Panc1 (cell line): ENCODE measurements around the gene NUTM1. TPM values are rescaled to one million over a fixed set of nuclear protein-coding genes. Genes with fewer than 3 reads are reported as not detected.
"Not testable (repeated sequence)": the region's sequence is repeated elsewhere in the genome, so short reads cannot be mapped to it uniquely, and the experiment has no call there.

Experiments
- ATAC-seq: fragments of 200-7000 bp; cut with Tn5 transposase; 2 replicates; pipeline ENCODE4 v1.9.1; 2020; ENCODE audit warnings: mild to moderate bottlenecking, moderate library complexity
- BruUV-seq: library from RNA; stranded (reverse); fragments of 400-500 nt; replicated peaks from 2 replicates; lab custom pipeline; 2021; lab: Mats Ljungman, UMichigan
- CTCF ChIA-PET: fragments of 300-600 bp; sonication (Branson Sonifier 250); formaldehyde crosslinking; loops from one replicate; lab custom pipeline; 2022; ENCODE audit warnings: antibody characterized with exemption; lab: Charles Lee
- POLR2A ChIA-PET: fragments of 300-600 bp; sonication (Branson Sonifier 250); formaldehyde crosslinking; loops from one replicate; lab custom pipeline; 2022; ENCODE audit warnings: antibody characterized with exemption; lab: Charles Lee
- DNase-seq: peaks from one replicate; pipeline ENCODE4 v3.0.0-alpha.2; 2010; ENCODE audit warnings: low read depth, low spot score
- H3K27ac ChIP-seq: 2 replicates; pipeline ENCODE4 v1.5.1; 2011; ENCODE audit warnings: mild to moderate bottlenecking, low read length, inconsistent platforms
- H3K27me3 ChIP-seq: fragments of 200-500 bp; sonication (Bioruptor generic); 2 replicates; pipeline ENCODE4 v1.6.0; 2014; ENCODE audit warnings: low read length, inconsistent platforms; ENCODE audit not compliant: control insufficient read depth, insufficient read depth
- H3K36me3 ChIP-seq: fragments of 200-500 bp; sonication (Bioruptor generic); 2 replicates; pipeline ENCODE4 v1.5.1; 2014; ENCODE audit warnings: inconsistent platforms, mild to moderate bottlenecking, low read length, moderate library complexity; ENCODE audit not compliant: control insufficient read depth, insufficient read depth
- H3K4me1 ChIP-seq: 2 replicates; pipeline ENCODE4 v1.5.1; 2011; ENCODE audit warnings: inconsistent platforms, mild to moderate bottlenecking, low read length, moderate library complexity; ENCODE audit not compliant: control insufficient read depth, insufficient read depth
- H3K4me3 ChIP-seq, 2 experiments: 2 replicates each; pipeline ENCODE4 v1.5.1; 2011 to 2012; ENCODE audit warnings: low read depth in 2 of 2, low read length in 2 of 2, mild to moderate bottlenecking in 2 of 2, inconsistent platforms in 1 of 2, moderate library complexity in 1 of 2
- H3K9me3 ChIP-seq: fragments of 200-500 bp; sonication (Bioruptor generic); 2 replicates; pipeline ENCODE4 v1.5.1; 2014; ENCODE audit warnings: low read depth, mild to moderate bottlenecking, inconsistent platforms, low read length, moderate library complexity; ENCODE audit not compliant: control insufficient read depth, insufficient read depth
- POLR2AphosphoS5 ChIP-seq: IDR thresholded peaks from 2 replicates; pipeline ENCODE4 v1.6.1; 2012; ENCODE audit warnings: mild to moderate bottlenecking, low read depth, low read length, moderate library complexity
- SIN3A ChIP-seq: IDR thresholded peaks from 2 replicates; pipeline ENCODE4 v1.6.1; 2012; ENCODE audit warnings: low read depth, mild to moderate bottlenecking, low read length, moderate library complexity, borderline replicate concordance; ENCODE audit not compliant: insufficient read depth
- TCF7L2 ChIP-seq: IDR thresholded peaks from 2 replicates; pipeline ENCODE4 v1.6.1; 2011; ENCODE audit warnings: mild to moderate bottlenecking, low read depth, low read length, inconsistent platforms
- in situ Hi-C: cut with HindIII; loops from 2 replicates; pipeline ENCODE4 v1.10.0; 2016; ENCODE audit warnings: low sequenced_read_pairs, low pct_unique_long_range_greater_than_20kb
- intact Hi-C: fragments of 100-400 bp; cut with micrococcal nuclease; formaldehyde crosslinking; loops from one replicate; pipeline ENCODE4 v1.10.0; 2022; ENCODE audit not compliant: unreplicated experiment
- total RNA-seq: library from RNA; stranded (reverse); gene quantifications from one replicate; pipeline ENCODE4 v1.2.1, GENCODE V29; 2021; ENCODE audit not compliant: unreplicated experiment
- TF ChIP-seq, protein P1 (sequence below): fragments of 450-650 bp; IDR thresholded peaks from 2 replicates; pipeline ENCODE4 v1.5.1; 2017; ENCODE audit warnings: mild to moderate bottlenecking
- TF ChIP-seq, protein P2 (sequence below), 2 experiments: IDR thresholded peaks; 2 replicates each; pipeline ENCODE4 v1.6.1; 2011 to 2012; ENCODE audit warnings: low read depth in 2 of 2, control low read depth in 1 of 2, low read length in 1 of 2, mild to moderate bottlenecking in 1 of 2, moderate library complexity in 1 of 2; ENCODE audit not compliant: insufficient read depth in 1 of 2

Gene NUTM1
- total RNA-seq, 1 experiment from 2014 or later, result 0.05 TPM

- intact Hi-C loops (no loop called here), in situ Hi-C loops (no loop called here)
- no peak overlapping the region for H3K27ac ChIP-seq
- H3K4me3 ChIP-seq, result no peak overlapping the region
- ChIA-PET POLR2A (no interaction called here), CTCF (no interaction called here)
- H3K4me1 ChIP-seq, result no peaks in the 10 kb centered on the region
- no peak for ATAC-seq
- BruUV-seq, result no TSS peak
- H3K9me3 ChIP-seq, result no peaks in the 10 kb centered on the region
- H3K36me3 ChIP-seq, result no peaks in the 10 kb centered on the region
- no peaks in the 10 kb centered on the region for H3K27me3 ChIP-seq
- no peak for DNase-seq
- TF ChIP-seq, protein P1, sequence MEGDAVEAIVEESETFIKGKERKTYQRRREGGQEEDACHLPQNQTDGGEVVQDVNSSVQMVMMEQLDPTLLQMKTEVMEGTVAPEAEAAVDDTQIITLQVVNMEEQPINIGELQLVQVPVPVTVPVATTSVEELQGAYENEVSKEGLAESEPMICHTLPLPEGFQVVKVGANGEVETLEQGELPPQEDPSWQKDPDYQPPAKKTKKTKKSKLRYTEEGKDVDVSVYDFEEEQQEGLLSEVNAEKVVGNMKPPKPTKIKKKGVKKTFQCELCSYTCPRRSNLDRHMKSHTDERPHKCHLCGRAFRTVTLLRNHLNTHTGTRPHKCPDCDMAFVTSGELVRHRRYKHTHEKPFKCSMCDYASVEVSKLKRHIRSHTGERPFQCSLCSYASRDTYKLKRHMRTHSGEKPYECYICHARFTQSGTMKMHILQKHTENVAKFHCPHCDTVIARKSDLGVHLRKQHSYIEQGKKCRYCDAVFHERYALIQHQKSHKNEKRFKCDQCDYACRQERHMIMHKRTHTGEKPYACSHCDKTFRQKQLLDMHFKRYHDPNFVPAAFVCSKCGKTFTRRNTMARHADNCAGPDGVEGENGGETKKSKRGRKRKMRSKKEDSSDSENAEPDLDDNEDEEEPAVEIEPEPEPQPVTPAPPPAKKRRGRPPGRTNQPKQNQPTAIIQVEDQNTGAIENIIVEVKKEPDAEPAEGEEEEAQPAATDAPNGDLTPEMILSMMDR, result no peak
- TF ChIP-seq SIN3A, result no peak
- no peak for TF ChIP-seq TCF7L2
- TF ChIP-seq POLR2AphosphoS5, result no peak
- TF ChIP-seq, protein P2, sequence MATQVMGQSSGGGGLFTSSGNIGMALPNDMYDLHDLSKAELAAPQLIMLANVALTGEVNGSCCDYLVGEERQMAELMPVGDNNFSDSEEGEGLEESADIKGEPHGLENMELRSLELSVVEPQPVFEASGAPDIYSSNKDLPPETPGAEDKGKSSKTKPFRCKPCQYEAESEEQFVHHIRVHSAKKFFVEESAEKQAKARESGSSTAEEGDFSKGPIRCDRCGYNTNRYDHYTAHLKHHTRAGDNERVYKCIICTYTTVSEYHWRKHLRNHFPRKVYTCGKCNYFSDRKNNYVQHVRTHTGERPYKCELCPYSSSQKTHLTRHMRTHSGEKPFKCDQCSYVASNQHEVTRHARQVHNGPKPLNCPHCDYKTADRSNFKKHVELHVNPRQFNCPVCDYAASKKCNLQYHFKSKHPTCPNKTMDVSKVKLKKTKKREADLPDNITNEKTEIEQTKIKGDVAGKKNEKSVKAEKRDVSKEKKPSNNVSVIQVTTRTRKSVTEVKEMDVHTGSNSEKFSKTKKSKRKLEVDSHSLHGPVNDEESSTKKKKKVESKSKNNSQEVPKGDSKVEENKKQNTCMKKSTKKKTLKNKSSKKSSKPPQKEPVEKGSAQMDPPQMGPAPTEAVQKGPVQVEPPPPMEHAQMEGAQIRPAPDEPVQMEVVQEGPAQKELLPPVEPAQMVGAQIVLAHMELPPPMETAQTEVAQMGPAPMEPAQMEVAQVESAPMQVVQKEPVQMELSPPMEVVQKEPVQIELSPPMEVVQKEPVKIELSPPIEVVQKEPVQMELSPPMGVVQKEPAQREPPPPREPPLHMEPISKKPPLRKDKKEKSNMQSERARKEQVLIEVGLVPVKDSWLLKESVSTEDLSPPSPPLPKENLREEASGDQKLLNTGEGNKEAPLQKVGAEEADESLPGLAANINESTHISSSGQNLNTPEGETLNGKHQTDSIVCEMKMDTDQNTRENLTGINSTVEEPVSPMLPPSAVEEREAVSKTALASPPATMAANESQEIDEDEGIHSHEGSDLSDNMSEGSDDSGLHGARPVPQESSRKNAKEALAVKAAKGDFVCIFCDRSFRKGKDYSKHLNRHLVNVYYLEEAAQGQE (IDR thresholded peaks at IDR 0.05; ENCODE audit: insufficient read depth in 1 of 2, low read depth in 2 of 2, low read length in 1 of 2), result no peak
Observed at GRCh38 chr15:34374816-34375215, 31.7 kb downstream of the NUTM1 start.

- POLR2A ChIA-PET, result interaction anchor here (0.6 kb wide), 1 partner anchor 8 kb away, joined by 4 read pairs; no protein-coding TSS in a partner anchor
- H3K27me3 ChIP-seq, H3K4me1 ChIP-seq, ATAC-seq, H3K36me3 ChIP-seq, intact Hi-C loops, in situ Hi-C loops, H3K4me3 ChIP-seq, BruUV-seq, H3K9me3 ChIP-seq, DNase-seq, CTCF ChIA-PET, H3K27ac ChIP-seq: not testable (repeated sequence)
Observed at GRCh38 chr15:34375541-34375940, 32.4 kb downstream of the NUTM1 start.

- Histone ChIP-seq H3K4me3 (no peak overlapping the region), H3K36me3 (no peaks in the 10 kb centered on the region), H3K4me1 (no peaks in the 10 kb centered on the region), H3K27ac (no peak overlapping the region), H3K27me3 (no peaks in the 10 kb centered on the region), H3K9me3 (no peaks in the 10 kb centered on the region)
- no TSS peak for BruUV-seq
- DNase-seq, result no peak
- intact Hi-C loops (no loop called here), in situ Hi-C loops (no loop called here)
- no peak for TF ChIP-seq SIN3A
- TF ChIP-seq POLR2AphosphoS5, result no peak
- TF ChIP-seq, protein P2 (IDR thresholded peaks at IDR 0.05; ENCODE audit: insufficient read depth in 1 of 2, low read depth in 2 of 2, low read length in 1 of 2), result no peak
- no peak for TF ChIP-seq TCF7L2
- TF ChIP-seq, protein P1, result no peak
- ChIA-PET CTCF (no interaction called here), POLR2A (no interaction called here)
- no peak for ATAC-seq
Observed at GRCh38 chr15:34376856-34377255, 33.7 kb downstream of the NUTM1 start.
